ENCODE results near the gene MAML2.

GRCh38 chr11:96112192-96113128, 230.5 kb downstream of the MAML2 start:
- TF ChIP-seq CTCF (IDR thresholded peaks at IDR 0.05): no peak
- TF ChIP-seq POLR2A (IDR thresholded peaks at IDR 0.05): no peak
